ENCODE measurements around the gene ZNF519. TPM values are rescaled to one million over a fixed set of nuclear protein-coding genes. Genes with fewer than 3 reads are reported as not detected.
"Not testable (repeated sequence)": the region's sequence is repeated elsewhere in the genome, so short reads cannot be mapped to it uniquely, and the experiment has no call there.

Gene ZNF519
- total RNA-seq: 14.9 and 17.5 TPM in 2 replicates

DNA sequence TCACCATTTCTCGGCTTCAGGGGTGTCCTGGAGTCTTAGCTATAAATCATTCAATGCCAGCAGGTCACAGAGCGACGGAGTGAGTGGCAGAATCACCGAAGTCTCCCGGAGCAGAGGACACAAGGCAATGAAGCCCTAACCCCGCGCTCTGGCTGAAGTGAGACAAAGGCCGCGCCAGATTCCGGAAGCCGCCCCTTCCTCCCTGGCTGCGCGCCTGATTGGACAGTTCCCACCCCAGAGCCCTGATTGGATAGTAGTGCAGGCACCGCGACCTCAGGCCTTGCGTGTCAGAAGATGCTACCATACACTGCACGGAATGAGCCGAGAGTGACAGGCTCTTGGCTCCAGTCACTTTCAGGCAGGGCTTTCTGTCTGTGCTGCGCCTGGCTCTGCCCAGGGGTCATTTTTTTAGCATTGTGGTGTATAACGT is at the start of gene ZNF519:
Gene ZNF519 (minus strand): TSS at position 165 of the 430 bp plus-strand sequence. CDS start 158 bp downstream, at position 7.
- intact Hi-C loops (cut with micrococcal nuclease): loop anchor here (5.0 kb wide), 1 partner anchor 405 kb away; the partner anchor contains the start of genes FAM210A and RNMT

DNA sequence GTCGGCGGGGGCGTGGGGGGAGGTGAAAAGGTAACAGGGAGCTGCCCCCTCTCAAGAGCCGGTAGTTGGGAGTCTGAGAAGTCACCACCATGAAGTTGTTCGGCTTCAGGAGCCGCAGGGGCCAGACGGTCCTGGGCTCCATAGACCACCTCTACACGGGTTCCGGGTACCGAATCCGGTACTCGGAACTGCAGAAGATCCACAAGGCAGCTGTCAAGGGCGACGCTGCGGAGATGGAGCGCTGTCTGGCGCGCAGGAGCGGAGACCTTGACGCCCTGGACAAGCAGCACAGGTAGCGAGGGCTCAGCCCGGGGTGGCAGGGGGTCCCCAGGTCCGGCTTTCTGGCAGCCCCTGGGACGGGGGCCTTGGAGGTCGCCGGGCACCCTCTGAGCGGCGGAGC is 47.1 kb upstream of the ZNF519 start:
- intact Hi-C loops (cut with micrococcal nuclease): no loop called here

DNA sequence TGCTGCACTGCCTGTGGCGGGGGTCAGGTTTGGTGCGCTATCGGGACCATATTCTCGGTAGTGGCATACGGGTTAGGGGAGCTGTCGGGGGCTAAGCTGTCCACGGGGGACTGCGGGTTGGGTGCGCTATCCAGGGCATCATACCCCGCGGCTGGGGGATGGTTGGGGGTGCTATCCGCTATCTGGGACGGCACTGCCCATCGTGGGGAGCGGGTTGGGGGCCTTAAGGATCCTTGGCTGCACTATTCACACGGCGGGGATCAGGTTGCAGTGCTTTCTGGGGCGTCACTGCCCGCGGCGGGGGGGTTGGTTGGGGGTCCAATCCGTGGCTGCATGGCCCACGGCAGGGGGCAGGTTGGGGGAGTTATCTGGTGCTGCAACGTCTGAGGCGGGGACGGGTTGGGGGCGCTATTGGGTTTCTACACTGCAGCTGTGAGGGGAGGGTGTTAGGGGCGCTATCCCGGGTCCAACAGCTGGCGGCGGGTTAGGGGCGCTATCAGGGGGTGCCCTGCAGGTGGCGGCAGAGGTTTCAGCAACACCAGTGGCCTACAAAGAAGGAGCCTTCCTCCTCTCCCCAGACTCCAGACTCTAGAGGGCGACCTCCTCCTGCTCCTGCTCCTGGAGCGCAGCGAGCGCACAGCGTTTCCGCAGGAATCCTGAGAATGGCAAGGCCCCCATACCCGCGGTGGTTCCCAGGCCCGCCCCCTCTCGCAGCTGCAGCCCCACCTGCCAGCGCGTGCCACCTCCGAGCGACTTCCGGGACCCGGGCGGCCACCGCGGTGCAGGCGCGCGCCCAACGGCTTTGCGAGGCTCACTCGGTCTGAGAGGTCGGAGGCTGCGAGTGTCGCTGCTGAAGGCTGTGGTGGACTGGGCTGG is 46.3 kb upstream of the ZNF519 start:
- intact Hi-C loops (cut with micrococcal nuclease): loop anchor here (1.0 kb wide), 1 partner anchor 238 kb away; no protein-coding TSS in a partner anchor

DNA sequence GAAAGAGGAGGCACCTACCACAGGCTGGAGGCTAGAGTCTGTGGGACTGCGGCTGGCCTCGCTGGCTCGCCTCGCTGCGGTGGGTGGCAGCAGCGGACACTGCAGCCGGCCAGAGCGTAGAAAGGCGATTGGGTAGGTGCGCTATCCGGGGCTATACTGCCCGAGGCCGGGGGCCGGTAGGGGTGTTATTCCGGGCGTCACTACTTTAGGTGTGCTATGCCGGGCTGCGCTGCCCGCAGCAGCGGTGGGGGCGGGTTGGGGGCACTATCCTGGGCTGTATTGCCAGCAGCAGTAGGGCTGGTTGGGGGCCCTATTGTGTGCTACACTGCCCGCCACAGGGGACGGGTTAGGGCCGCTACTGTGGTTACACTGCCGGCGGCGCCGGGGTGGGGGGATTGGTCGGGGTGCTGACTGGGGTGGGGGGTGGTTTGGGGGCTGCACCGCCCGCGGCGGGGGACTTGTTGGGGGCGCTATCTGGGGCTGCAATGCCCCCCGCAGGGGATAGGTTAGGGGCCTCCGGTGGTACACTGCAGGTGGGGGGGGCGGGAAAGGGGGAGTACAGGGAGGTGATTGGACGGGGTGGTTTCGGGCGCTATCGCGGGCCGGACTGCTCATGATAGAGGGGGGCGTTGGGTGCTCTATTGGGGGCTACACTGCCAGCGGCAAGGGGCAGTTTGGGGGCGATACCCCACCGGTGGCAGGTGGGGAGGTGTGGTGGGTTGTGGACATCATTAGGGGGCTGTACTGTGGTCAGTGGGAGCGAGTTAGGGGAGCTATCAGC is 45.5 kb upstream of the ZNF519 start:
- intact Hi-C loops (cut with micrococcal nuclease): loop anchor here (1.0 kb wide), 1 partner anchor 239 kb away; no protein-coding TSS in a partner anchor

DNA sequence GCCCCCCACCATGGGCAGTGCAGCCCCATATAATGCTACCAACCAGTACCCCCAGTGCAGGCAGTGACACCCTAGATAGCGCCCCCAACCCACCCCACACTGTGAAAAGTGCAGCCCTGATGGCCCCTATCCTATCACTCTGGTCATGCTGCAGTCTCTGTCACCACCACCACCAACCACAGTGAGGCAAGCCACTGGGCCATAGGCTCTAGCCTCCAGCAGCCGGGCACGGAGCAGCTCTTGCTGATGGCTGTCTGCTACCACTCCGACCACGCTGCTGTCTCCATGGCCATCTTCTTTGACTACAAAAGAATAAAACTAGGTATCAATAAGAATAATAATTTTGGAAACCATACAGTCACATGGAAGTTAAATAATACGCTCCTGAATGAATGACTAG is 43.2 kb upstream of the ZNF519 start:
- intact Hi-C loops (cut with micrococcal nuclease): not testable (repeated sequence)

DNA sequence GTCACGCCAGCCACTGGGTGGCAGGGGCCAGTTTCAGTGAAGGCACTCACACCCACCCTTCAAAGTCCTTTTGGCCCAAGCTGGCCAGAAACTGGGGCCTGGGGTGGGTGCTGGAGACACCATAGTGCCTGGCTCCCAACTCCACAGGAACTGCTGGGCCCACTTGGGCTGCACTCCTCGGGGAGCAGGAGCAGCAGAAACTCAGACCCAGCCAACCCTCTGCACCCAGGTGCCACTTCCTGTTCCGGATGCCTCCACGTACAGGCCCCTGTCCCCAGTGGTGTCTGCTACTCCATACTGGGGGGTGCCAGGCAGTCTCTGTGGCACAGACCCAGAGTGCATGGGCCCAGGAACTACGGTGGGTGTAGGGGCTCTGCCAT is 42.5 kb upstream of the ZNF519 start:
- intact Hi-C loops (cut with micrococcal nuclease): no loop called here

DNA sequence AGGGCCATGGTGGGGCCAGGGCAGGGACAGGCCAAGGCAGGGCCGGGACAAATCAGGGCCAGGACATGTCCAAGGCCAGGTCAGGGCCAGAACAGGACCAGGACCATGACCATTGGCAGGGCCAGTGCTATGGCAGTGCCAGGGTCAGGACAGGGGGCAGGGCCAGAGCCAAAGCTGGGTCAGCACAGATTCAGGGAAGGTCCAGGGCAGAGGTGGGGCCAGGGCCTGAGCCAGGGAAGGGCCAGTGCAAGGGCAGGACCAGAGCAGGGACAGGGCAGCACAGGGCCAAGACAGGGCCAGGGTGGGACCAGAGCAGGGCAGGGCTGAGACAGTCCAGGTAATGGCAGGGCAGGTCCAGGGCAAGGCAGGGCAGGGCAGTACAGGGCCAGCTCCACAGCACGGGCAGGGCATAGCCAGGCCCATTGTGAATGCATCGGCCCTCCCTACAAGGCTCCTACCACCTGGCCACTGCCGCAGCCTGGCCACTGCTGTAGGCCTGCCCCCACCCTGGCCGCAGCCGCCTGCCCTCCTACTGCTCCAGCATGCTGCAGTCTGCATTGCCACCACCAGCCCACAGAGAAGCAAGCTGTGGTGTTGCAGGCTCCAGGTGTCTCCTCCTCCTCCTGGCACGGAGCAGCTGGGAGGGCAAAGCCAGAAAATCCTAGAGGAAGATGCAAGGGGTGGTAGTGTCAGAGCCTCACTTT is 41.9 kb upstream of the ZNF519 start:
- intact Hi-C loops (cut with micrococcal nuclease): not testable (repeated sequence)

DNA sequence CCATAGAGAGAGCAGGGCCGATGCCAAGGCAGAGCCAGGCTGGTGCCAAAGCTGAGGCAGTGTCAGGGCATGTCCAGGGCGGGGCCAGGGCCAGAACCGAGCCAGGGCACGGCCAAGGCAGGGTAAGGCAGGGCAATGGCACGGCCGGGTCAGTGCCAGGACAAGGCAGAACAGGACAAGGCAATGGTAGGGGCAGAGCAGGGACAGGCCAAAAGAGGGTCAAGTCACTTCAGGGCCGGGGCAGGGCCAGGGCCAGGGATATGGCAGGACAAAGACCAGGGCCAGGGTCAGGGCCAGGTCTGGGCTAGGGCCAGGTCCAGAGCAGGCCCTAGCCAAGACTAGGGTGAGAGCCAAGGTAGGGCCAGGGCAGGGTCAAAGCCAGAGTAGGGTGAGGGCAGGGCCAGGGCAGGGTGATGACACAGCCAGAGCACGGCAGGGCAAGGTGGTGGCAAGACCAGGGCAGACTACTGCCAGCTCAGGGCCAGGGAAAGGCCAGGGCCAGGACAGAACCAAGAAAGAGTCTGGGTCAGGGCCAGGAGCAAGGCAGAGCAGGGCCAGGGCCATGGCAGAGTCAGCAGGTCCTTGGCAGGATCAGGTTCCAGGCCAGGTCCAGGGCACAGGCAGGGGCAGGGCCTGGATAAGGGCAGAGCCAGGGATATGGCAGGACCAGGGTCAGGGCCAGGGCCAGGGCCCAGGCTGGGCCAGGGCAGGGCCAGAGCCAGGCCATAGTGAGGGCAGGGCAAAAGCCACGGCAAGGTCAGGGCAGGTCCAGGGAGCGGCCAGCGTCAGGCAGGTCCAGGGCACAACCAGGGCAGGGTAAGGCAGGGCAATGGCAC is 41.1 kb upstream of the ZNF519 start:
- intact Hi-C loops (cut with micrococcal nuclease): not testable (repeated sequence)

DNA sequence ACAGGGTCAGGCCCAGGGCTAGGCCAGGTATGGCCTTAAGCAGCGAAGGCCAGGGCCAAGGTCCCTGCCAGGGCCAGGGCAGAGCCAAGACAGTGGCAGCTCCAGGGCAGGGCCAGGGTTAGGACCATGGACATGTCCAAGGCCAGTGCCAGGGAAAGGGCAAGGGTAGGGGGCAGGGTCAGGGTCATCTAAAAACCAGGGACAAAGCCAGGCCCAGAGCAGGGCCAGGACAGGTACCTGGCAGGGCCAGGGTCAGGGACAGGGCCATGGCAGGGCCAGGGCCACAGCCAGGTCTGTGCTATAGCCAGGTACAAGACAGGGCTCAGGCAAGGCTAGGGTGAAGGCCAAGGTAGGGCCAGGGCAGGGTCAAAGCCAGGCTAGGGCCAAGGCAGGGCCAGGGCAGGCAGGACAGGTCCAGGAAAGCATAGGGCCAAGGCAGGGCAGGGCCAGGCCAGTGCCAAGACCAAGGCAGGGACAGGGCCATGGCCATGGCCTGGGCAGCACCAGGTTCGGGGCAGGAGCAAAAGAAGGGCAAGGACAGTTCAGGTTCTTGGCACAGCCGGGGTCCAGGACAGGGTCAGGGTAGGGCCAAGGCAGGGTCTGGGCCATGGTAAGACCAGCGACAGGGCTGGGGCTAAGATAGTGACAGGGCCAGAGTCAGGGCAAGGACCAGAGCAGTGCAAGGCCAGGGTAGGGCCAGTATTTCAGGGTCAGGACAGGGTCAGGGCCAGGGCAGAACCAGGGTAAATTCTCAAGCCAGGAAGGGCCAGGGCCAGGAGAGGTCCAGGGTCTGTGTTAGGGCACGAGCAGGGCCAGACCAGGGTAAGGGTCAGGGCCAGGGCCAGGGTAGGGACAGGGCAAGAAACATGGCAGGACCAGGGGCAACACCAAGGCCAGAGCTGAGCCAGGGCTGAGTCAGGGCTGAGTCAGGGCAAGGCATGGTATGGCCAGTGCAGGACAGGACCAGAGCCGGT is 40.2 kb upstream of the ZNF519 start:
- intact Hi-C loops (cut with micrococcal nuclease): not testable (repeated sequence)

DNA sequence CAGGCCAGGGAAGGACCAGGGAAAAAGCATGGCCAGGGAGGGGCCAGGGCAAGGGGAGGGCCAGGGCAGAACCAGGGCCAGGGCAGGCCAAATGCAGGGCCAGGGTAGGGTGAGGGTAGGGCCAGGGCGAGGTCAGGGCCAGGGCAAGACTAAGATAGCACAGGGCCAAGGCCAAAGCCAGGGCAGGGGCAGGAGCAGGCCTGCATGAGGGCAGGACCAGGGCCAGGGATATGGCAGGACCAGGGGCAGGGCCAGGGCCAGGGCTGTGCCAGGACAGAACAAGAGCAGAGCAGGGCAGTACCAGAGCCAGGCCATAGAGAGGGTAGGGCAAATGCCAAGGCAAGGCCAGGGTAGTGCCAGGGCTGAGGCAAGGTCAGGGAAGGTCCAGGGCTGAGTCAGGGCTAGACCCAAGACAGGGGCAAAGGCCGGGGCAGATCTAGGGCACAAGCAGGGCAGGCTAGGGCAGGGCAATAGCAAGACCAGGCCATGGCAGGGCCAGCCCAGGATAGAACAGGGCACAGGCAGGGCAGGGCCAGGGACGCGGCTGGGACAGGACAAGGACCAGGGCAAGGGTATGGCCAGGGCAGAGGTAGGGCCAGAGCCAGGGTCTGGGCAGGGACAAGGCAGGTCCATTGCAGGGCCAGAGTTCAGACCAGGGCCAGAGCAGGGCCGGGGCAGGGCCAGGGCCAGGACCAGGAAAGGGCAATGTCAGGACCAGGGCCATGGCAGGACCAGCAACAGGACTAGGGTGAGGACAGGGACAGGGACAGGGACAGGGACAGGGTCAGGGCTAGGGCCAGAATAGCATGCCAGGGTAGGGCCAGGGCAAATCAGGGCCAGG is 39.3 kb upstream of the ZNF519 start:
- intact Hi-C loops (cut with micrococcal nuclease): not testable (repeated sequence)

DNA sequence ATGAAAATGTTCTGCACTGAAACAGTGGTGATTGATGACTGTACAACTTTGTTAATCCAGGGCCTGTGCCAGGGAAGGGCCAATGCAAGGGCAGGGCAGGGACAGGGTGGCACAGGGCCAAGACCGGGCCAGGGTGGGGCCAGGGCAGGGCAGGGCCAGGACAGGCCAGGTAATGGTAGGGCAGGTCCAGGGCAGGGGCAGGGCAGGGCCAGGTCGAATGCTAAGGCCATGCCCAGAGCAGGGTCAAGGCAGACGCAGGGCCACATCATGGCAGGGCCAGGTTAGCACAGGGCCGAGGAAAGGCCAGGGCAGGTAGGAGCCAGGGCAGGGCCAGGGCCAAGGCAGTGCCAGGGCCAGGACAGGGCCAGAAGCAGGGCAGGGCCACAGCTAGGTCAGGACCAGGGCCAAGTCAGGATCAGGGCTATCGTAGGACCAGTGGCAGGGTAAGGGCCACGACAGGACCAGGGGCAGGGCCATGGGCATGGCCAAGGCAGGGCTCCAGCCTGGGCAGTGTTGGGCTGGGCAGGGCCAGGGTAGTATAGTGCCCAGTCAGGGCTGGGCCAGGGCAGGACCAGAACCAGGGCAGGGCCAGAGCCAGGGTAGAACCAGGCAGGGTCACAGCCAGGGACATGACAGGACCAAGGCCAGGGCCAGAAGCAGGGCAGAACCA is 38.3 kb upstream of the ZNF519 start:
- intact Hi-C loops (cut with micrococcal nuclease): not testable (repeated sequence)

DNA sequence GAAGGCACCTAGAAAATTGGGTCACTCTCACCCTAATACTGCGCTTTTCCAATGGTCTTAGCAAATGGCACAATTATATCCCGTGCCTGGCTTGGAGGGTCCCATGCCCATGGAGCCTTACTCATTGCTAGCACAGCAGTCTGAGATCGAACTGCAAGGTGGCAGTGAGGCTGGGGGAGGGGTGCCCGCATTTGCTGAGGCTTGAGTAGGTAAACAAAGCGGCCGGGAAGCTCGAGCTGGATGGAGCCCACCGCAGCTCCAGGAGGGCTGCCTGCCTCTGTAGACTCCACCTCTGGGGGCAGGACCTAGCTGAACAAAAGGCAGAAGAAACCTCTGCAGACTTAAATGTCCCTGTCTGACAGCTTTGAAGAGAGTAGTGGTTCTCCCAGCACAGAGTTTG is 30.7 kb upstream of the ZNF519 start:
- intact Hi-C loops (cut with micrococcal nuclease): not testable (repeated sequence)

DNA sequence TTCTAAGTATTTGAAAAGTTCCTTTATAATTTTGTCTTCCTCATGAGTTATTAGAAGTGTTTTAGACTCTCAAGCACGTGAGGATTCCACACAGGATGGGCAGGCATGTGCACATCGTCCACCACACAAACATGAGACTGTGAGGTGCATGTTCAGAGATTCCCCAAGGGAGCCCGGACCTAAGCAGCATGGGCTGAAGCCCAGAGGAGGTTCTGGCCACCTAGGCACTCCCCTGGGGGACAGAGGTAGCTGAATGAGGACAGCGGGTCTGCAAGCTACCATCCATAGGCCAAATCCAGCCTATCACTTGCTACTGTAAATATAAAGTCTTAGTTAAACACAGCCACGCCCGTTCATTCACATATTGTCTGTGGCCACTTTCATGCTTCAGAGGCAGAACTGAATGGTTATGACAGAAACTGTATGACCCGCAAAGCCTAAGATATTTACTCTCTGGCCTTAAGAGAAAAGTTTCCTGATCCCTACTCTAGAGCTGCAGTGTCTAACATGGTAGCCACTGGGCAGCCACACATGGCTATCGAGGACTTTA is 19.4 kb upstream of the ZNF519 start:
- intact Hi-C loops (cut with micrococcal nuclease): not testable (repeated sequence)

DNA sequence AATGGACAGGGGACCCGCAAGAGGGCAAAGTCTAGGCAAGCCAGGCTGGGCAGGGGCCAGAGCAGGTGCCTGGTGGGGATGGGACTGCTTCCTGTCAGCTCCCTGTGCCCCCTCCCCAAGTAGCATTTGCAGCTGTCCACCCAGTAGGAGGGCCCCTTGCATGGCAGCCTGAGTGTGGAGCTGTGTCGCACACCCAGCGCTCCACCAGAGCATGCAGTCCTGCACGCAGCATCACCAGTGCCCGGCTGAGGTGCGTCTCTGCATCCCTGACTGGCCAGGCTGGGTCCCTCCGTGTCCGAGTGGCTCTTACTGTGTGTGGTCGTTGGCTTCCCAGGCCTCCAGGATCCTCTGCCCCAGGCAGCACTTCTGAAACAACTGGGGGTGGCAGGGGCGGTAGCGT is 18.5 kb upstream of the ZNF519 start:
- intact Hi-C loops (cut with micrococcal nuclease): not testable (repeated sequence)

DNA sequence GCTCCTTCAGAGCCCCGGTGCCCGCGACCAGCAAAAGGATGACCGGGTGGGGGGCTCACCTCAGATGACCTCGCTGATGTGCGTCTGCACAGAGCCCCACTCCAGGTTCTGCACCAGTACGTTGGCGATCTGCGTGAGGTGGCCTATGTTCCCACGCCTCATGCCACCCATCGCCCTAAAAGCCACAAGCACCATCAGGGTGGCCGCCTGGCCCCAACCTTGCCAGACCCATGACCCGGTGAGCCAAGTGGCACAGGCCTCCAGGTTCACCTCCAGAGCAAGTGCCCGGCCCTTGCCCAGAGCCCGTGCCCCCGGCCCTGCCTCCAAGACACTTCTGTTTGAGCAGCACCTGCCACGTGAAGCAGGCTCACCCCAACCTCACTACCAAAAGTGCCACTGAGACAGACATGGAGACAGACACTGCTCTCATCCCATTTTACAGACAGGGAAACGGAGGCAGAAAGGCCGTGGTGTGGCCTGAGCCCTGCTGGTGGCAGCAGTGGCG is 17.7 kb upstream of the ZNF519 start:
- intact Hi-C loops (cut with micrococcal nuclease): not testable (repeated sequence)

DNA sequence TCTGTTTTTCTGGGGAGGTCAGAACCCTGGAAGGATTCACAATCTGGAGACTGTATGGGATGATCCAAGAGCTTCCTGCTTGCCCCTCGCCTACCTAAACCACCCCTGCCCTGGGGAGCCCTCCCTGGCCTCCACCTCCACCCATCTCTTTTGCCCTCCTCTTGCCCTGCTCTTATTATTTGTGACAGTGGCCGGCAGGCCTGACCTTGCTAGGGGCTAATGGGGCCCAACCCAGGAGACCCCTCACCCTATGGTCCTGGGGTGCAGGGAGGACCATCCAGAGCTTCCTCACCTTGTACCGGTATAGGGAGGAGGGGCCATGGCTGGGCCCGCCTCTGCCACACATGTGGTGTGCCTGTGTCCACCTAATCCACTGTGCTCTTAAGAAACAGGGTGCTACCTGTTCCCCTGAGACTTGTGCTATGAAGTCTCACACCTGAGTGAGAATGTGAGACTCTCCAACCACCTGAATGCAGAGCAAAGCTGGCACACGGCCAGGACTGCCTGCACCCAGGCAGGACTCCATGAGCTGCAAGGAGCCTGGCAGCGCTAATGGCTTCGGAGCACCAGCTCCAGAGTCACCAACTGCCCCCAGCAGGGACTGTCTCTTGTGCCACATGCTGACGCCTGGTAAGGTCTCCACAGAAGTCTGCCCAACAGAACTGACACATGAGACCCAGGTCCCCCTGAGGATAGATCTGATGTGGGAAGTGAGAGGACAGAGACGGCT is 17.1 kb upstream of the ZNF519 start:
- intact Hi-C loops (cut with micrococcal nuclease): not testable (repeated sequence)
